Liver (tissue), 9 donors: Measurements from ENCODE around the gene GPX7. TPM values are rescaled to one million over a fixed set of nuclear protein-coding genes. Genes with fewer than 3 reads are reported as not detected.
"Not testable (repeated sequence)": the region's sequence is repeated elsewhere in the genome, so short reads cannot be mapped to it uniquely, and the experiment has no call there.

ENCODE experiments used
- DNase-seq: peaks from one replicate; pipeline ENCODE4 v3.0.0-alpha.2; 2017; ENCODE audit warnings: low spot score
- H3K27ac ChIP-seq, 2 donors: one replicate each; pipeline ENCODE4 v1.7.0; 2013; ENCODE audit warnings: inconsistent platforms in 2 of 2, low read length in 2 of 2, control low read depth in 1 of 2, low read depth in 1 of 2, mild to moderate bottlenecking in 1 of 2
- H3K27me3 ChIP-seq, 4 donors: one replicate each; pipeline versions ENCODE4 v1.6.1 to v1.7.0; 2013; ENCODE audit warnings: low read length in 3 of 4, inconsistent platforms in 1 of 4, mild to moderate bottlenecking in 1 of 4, moderate library complexity in 1 of 4; ENCODE audit not compliant: control insufficient read depth in 4 of 4, insufficient read depth in 4 of 4
- H3K36me3 ChIP-seq, 4 donors: one replicate each; pipeline versions ENCODE4 v1.6.1 to v1.7.0; 2013; ENCODE audit warnings: low read length in 3 of 4, mild to moderate bottlenecking in 3 of 4, low read depth in 1 of 4, moderate library complexity in 1 of 4; ENCODE audit not compliant: control insufficient read depth in 4 of 4, insufficient read depth in 3 of 4
- H3K4me1 ChIP-seq, 4 donors: one replicate each; pipeline versions ENCODE4 v1.6.1 to v1.7.0; 2013; ENCODE audit warnings: low read length in 3 of 4, mild to moderate bottlenecking in 3 of 4, moderate library complexity in 1 of 4; ENCODE audit not compliant: control insufficient read depth in 4 of 4, insufficient read depth in 4 of 4
- H3K4me3 ChIP-seq, 3 donors: one replicate each; pipeline versions ENCODE4 v1.6.1 to v1.7.0; 2013; ENCODE audit warnings: low read length in 3 of 3, control low read depth in 1 of 3, low read depth in 1 of 3, mild to moderate bottlenecking in 1 of 3
- H3K9ac ChIP-seq, 2 donors: one replicate each; pipeline ENCODE4 v1.7.0; 2013; ENCODE audit warnings: low read length in 2 of 2, mild to moderate bottlenecking in 2 of 2, moderate library complexity in 2 of 2, control low read depth in 1 of 2, low read depth in 1 of 2
- H3K9me3 ChIP-seq, 4 donors: one replicate each; pipeline versions ENCODE4 v1.6.1 to v1.7.0; 2013; ENCODE audit warnings: low read length in 3 of 4; ENCODE audit not compliant: control insufficient read depth in 4 of 4
- EGR1 ChIP-seq, 2 donors: IDR thresholded peaks; 2 replicates each; pipeline ENCODE4 v1.6.1; 2016 to 2018; ENCODE audit warnings: antibody characterized with exemption in 2 of 2, low read depth in 2 of 2
- FOXA1 ChIP-seq: IDR thresholded peaks from 2 replicates; pipeline ENCODE4 v1.6.1; 2016; ENCODE audit warnings: antibody characterized with exemption
- FOXA2 ChIP-seq: IDR thresholded peaks from 2 replicates; pipeline ENCODE4 v1.6.1; 2016; ENCODE audit warnings: antibody characterized with exemption
- GABPA ChIP-seq, 2 donors: IDR thresholded peaks in 1 of 2; conservative IDR thresholded peaks in 1 of 2; 2 replicates each; pipeline ENCODE4 v1.6.1; 2016; ENCODE audit warnings: antibody characterized with exemption in 2 of 2, mild to moderate bottlenecking in 1 of 2, moderate library complexity in 1 of 2
- HNF4A ChIP-seq, 2 donors: conservative IDR thresholded peaks; 2 replicates each; pipeline ENCODE4 v1.6.1; 2016; ENCODE audit warnings: antibody characterized with exemption in 2 of 2, mild to moderate bottlenecking in 2 of 2
- HNF4G ChIP-seq: IDR thresholded peaks from 2 replicates; pipeline ENCODE4 v1.6.1; 2016; ENCODE audit warnings: antibody characterized with exemption
- JUND ChIP-seq, 2 donors: IDR thresholded peaks; 2 replicates each; pipeline ENCODE4 v1.6.1; 2016; ENCODE audit warnings: antibody characterized with exemption in 2 of 2
- NR2F2 ChIP-seq: IDR thresholded peaks from 2 replicates; pipeline ENCODE4 v1.6.1; 2016; ENCODE audit warnings: antibody characterized with exemption
- RAD21 ChIP-seq, 2 donors: IDR thresholded peaks; 2 replicates each; pipeline ENCODE4 v1.6.1; 2016; ENCODE audit warnings: antibody characterized with exemption in 2 of 2, mild to moderate bottlenecking in 2 of 2
- RXRA ChIP-seq, 2 donors: IDR thresholded peaks; 2 replicates each; pipeline ENCODE4 v1.6.1; 2017 to 2018; ENCODE audit warnings: antibody characterized with exemption in 2 of 2, mild to moderate bottlenecking in 1 of 2
- SP1 ChIP-seq: IDR thresholded peaks from 2 replicates; pipeline ENCODE4 v1.6.1; 2018; ENCODE audit warnings: antibody characterized with exemption, mild to moderate bottlenecking
- TAF1 ChIP-seq: conservative IDR thresholded peaks from 2 replicates; pipeline ENCODE4 v1.6.1; 2016; ENCODE audit warnings: antibody characterized with exemption, mild to moderate bottlenecking
- YY1 ChIP-seq: IDR thresholded peaks from 2 replicates; pipeline ENCODE4 v1.6.1; 2016; ENCODE audit warnings: antibody characterized with exemption, mild to moderate bottlenecking
- WGBS: extraction: QIAGEN DNeasy Blood & Tissue Kit; methylation state at CpG from one replicate; pipeline ENCODE4 v1.1.7; 2013; 5-methylcytosine and 5-hydroxymethylcytosine counted together
- polyA plus RNA-seq, 2 donors: library from polyadenylated mRNA; stranded (reverse) in 1 of 2; unstranded in 1 of 2; fragments of 200-250 nt in 1 of 2; fragments of >200 nt in 1 of 2; fragmentation: Nextera tagmentation in 1 of 2; extraction: Ambion mirVana in 1 of 2; gene quantifications; one replicate each; pipeline versions ENCODE4 v1.2.1 to v1.2.3, GENCODE V29; 2013 to 2015
- total RNA-seq, 2 donors: library from RNA; depleted of rRNA; stranded (reverse); fragments of >200 nt; gene quantifications; one replicate each; pipeline ENCODE4 v1.2.3, GENCODE V29; 2014
- TF ChIP-seq, protein P1 (sequence below): IDR thresholded peaks from 2 replicates; pipeline ENCODE4 v1.6.1; 2016; ENCODE audit warnings: antibody characterized with exemption
- TF ChIP-seq, protein P2 (sequence below): fragments of 150-350 bp; IDR thresholded peaks from 2 replicates; pipeline ENCODE4 v1.5.1; 2017; ENCODE audit warnings: improper control_type of control experiment, low read depth, low read length; ENCODE audit not compliant: missing input control
- TF ChIP-seq, protein P3 (sequence below): IDR thresholded peaks from 2 replicates; pipeline ENCODE4 v1.6.1; 2016; ENCODE audit warnings: antibody characterized with exemption
- TF ChIP-seq, protein P4 (sequence below): IDR thresholded peaks from 2 replicates; pipeline ENCODE4 v1.6.1; 2016; ENCODE audit warnings: antibody characterized with exemption
- TF ChIP-seq, protein P5 (sequence below): IDR thresholded peaks from 2 replicates; pipeline ENCODE4 v1.6.1; 2016; ENCODE audit warnings: antibody characterized with exemption, mild to moderate bottlenecking
- donor health status: healthy.
- donor health status: healthy.
- donor health status: healthy.
- donor health status: healthy.
- donor health status: healthy.

The GPX7 gene
- total and polyA plus RNA-seq, 4 donors: 3.9 to 33.0 (median 5.8) TPM

DNA sequence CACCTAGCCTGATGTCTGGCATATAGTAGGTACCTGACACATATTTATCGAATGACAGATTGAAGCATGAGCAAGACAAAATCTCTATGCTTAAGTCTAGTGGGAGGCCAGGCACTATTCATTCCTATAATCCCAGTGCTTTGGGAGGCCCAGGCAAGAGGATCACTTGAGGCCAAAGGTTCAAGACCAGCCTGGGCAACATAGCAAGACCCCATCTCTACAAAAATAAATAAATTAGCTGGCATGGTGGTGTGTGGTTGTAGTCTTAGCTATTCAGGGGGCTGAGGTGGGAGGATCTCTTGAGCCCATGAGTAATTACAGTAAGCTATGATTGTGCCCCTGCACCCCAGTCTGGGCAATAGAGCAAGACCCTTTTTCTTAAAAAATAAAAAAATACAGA is 26.1 kb upstream of the GPX7 start (continued):
- TF ChIP-seq FOXA2 (no peak), NR2F2 (no peak), HNF4G (no peak), SP1 (no peak), HNF4A (conservative IDR thresholded peaks at IDR 0.05) (no peak), YY1 (no peak), RXRA (IDR thresholded peaks at IDR 0.05) (no peak)
- TF ChIP-seq, protein P1, sequence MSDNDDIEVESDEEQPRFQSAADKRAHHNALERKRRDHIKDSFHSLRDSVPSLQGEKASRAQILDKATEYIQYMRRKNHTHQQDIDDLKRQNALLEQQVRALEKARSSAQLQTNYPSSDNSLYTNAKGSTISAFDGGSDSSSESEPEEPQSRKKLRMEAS: no peak
- TF ChIP-seq, protein P2, sequence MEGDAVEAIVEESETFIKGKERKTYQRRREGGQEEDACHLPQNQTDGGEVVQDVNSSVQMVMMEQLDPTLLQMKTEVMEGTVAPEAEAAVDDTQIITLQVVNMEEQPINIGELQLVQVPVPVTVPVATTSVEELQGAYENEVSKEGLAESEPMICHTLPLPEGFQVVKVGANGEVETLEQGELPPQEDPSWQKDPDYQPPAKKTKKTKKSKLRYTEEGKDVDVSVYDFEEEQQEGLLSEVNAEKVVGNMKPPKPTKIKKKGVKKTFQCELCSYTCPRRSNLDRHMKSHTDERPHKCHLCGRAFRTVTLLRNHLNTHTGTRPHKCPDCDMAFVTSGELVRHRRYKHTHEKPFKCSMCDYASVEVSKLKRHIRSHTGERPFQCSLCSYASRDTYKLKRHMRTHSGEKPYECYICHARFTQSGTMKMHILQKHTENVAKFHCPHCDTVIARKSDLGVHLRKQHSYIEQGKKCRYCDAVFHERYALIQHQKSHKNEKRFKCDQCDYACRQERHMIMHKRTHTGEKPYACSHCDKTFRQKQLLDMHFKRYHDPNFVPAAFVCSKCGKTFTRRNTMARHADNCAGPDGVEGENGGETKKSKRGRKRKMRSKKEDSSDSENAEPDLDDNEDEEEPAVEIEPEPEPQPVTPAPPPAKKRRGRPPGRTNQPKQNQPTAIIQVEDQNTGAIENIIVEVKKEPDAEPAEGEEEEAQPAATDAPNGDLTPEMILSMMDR: no peak

DNA sequence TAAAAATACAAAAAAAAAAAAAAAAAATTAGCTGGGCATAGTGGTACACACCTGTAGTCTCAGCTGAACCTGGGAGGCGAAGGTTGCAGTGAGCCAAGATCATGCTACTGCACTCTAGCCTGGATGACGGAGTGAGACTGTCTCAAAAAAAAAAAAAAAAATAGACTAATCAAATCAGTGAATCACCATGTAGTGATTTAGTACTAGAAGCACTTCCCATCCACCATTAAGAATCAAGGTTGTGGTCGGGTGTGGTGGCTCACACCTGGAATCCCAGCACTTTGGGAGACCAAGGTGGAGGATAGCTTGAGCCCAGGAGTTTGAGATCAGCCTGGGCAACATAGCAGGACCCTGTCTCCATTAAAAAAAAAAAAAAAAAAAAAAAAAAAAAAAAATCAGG is 24.1 kb upstream of the GPX7 start:
- not testable (repeated sequence) for H3K4me1 ChIP-seq, H3K36me3 ChIP-seq, DNase-seq, H3K9me3 ChIP-seq, H3K9ac ChIP-seq, H3K27ac ChIP-seq, H3K27me3 ChIP-seq, H3K4me3 ChIP-seq
- WGBS: 95% methylated on average over 3 of the region's 3 CpGs

DNA sequence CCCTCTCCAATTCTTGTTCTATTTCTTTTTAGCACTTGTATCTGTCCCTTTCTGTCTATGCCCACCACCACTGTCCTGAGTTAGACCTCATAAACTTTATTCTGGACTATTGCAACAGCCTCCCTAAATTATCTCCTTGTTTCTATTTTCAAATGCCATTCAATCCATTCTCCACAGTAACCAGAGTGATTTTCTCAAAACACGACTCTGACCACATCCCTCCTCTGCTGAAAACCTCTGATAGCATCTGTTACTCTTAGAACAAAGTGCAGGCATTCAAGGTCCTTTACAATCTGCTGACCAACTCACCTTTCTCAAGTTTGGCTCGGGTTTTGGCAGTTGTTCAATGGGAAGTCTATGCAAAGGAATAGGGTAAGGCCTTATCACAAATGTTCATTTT is 22.8 kb upstream of the GPX7 start:
- Histone ChIP-seq H3K4me1 (no peaks in the 10 kb centered on the region), H3K9ac (no peak overlapping the region), H3K4me3 (no peak overlapping the region), H3K9me3 (no peaks in the 10 kb centered on the region), H3K27me3 (no peaks in the 10 kb centered on the region), H3K36me3 (no peaks in the 10 kb centered on the region), H3K27ac (no peak overlapping the region)
- 37% methylated on average over 2 of the region's 2 CpGs for WGBS
- TF ChIP-seq JUND (IDR thresholded peaks at IDR 0.05) (no peak), RAD21 (IDR thresholded peaks at IDR 0.05) (no peak), SP1 (no peak), YY1 (no peak), NR2F2 (no peak), GABPA (IDR thresholded peaks at IDR 0.05 in 1 of 2, conservative IDR thresholded peaks at IDR 0.05 in 1 of 2) (no peak), HNF4G (no peak), RXRA (IDR thresholded peaks at IDR 0.05) (no peak), FOXA2 (no peak), FOXA1 (no peak), HNF4A (conservative IDR thresholded peaks at IDR 0.05) (no peak), EGR1 (IDR thresholded peaks at IDR 0.05; ENCODE audit: low read depth in 2 of 2) (no peak), TAF1 (no peak)
- TF ChIP-seq, protein P1: no peak
- TF ChIP-seq, protein P2: no peak
- TF ChIP-seq, protein P3, sequence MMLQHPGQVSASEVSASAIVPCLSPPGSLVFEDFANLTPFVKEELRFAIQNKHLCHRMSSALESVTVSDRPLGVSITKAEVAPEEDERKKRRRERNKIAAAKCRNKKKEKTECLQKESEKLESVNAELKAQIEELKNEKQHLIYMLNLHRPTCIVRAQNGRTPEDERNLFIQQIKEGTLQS: no peak
- TF ChIP-seq, protein P4, sequence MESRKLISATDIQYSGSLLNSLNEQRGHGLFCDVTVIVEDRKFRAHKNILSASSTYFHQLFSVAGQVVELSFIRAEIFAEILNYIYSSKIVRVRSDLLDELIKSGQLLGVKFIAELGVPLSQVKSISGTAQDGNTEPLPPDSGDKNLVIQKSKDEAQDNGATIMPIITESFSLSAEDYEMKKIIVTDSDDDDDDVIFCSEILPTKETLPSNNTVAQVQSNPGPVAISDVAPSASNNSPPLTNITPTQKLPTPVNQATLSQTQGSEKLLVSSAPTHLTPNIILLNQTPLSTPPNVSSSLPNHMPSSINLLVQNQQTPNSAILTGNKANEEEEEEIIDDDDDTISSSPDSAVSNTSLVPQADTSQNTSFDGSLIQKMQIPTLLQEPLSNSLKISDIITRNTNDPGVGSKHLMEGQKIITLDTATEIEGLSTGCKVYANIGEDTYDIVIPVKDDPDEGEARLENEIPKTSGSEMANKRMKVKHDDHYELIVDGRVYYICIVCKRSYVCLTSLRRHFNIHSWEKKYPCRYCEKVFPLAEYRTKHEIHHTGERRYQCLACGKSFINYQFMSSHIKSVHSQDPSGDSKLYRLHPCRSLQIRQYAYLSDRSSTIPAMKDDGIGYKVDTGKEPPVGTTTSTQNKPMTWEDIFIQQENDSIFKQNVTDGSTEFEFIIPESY: no peak
- TF ChIP-seq, protein P5, sequence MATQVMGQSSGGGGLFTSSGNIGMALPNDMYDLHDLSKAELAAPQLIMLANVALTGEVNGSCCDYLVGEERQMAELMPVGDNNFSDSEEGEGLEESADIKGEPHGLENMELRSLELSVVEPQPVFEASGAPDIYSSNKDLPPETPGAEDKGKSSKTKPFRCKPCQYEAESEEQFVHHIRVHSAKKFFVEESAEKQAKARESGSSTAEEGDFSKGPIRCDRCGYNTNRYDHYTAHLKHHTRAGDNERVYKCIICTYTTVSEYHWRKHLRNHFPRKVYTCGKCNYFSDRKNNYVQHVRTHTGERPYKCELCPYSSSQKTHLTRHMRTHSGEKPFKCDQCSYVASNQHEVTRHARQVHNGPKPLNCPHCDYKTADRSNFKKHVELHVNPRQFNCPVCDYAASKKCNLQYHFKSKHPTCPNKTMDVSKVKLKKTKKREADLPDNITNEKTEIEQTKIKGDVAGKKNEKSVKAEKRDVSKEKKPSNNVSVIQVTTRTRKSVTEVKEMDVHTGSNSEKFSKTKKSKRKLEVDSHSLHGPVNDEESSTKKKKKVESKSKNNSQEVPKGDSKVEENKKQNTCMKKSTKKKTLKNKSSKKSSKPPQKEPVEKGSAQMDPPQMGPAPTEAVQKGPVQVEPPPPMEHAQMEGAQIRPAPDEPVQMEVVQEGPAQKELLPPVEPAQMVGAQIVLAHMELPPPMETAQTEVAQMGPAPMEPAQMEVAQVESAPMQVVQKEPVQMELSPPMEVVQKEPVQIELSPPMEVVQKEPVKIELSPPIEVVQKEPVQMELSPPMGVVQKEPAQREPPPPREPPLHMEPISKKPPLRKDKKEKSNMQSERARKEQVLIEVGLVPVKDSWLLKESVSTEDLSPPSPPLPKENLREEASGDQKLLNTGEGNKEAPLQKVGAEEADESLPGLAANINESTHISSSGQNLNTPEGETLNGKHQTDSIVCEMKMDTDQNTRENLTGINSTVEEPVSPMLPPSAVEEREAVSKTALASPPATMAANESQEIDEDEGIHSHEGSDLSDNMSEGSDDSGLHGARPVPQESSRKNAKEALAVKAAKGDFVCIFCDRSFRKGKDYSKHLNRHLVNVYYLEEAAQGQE: no peak
- DNase-seq: no peak
